GM12872 (cell line): ENCODE measurements around the gene EIF3B.

Source experiments
- CTCF ChIP-seq: IDR thresholded peaks from 3 replicates; pipeline ENCODE4 v1.5.1; 2011; ENCODE audit warnings: low read depth, mild to moderate bottlenecking, low read length, moderate library complexity; ENCODE audit not compliant: insufficient read depth

The EIF3B gene

GRCh38 chr7:2402687-2403013 is 48.0 kb downstream of the EIF3B start:
- TF ChIP-seq CTCF, result no peak

GRCh38 chr7:2403014-2403717 is 48.5 kb downstream of the EIF3B start, which contains the start of gene CHST12:
CHST12 (plus strand) TSS chr7:2403611; CDS start chr7:2432640, 29,029 bp downstream.
- no peak for TF ChIP-seq CTCF

GRCh38 chr7:2403718-2404648 is 49.4 kb downstream of the EIF3B start:
- TF ChIP-seq CTCF, result no peak

- no peak for TF ChIP-seq CTCF
These were observed 50.1 kb downstream of the EIF3B start for GRCh38 chr7:2404714-2405119.

- no peak for TF ChIP-seq CTCF
These were observed 50.6 kb downstream of the EIF3B start for GRCh38 chr7:2405201-2405600.

GRCh38 chr7:2405601-2406345 is 51.1 kb downstream of the EIF3B start:
- TF ChIP-seq CTCF, result no peak
